Medulla oblongata (tissue), 1 donor: ENCODE data around the gene PRRG3.
"Not testable (repeated sequence)": the region's sequence is repeated elsewhere in the genome, so short reads cannot be mapped to it uniquely, and the experiment has no call there.

Experiments used
- DNase-seq: peaks from one replicate; pipeline ENCODE4 v3.0.0-alpha.2; 2015; ENCODE audit errors: extremely low spot score

Gene PRRG3

GRCh38 chrX:151694661-151695582 lies at the start of gene PRRG3:
TSS of gene PRRG3 (plus strand) at chrX:151695458. CDS start at chrX:151698815, 3,357 bp downstream.
- no peak for DNase-seq

GRCh38 chrX:151675121-151675746 lies 20.0 kb upstream of the PRRG3 start:
- no peak for DNase-seq

GRCh38 chrX:151676196-151676595 lies 19.1 kb upstream of the PRRG3 start:
- no peak for DNase-seq

- no peak for DNase-seq
Observed at GRCh38 chrX:151679798-151680402, 15.4 kb upstream of the PRRG3 start.

GRCh38 chrX:151680805-151681204 lies 14.5 kb upstream of the PRRG3 start:
- DNase-seq = peak; percentile 25

GRCh38 chrX:151687635-151688034 lies 7.6 kb upstream of the PRRG3 start:
- DNase-seq = no peak

GRCh38 chrX:151688695-151689094 lies 6.6 kb upstream of the PRRG3 start:
- no peak for DNase-seq

- no peak for DNase-seq
Observed at GRCh38 chrX:151692825-151693224, 2.4 kb upstream of the PRRG3 start.

GRCh38 chrX:151694121-151694520 lies 1.1 kb upstream of the PRRG3 start:
- no peak for DNase-seq

- no peak for DNase-seq
Observed at GRCh38 chrX:151695583-151696340, 504 bp downstream of the PRRG3 start.

- DNase-seq = not testable (repeated sequence)
Observed at GRCh38 chrX:151697082-151697481, 1.8 kb downstream of the PRRG3 start.

GRCh38 chrX:151697522-151697921 lies 2.3 kb downstream of the PRRG3 start:
- DNase-seq = no peak

- DNase-seq = no peak
Observed at GRCh38 chrX:151698485-151698884, 3.2 kb downstream of the PRRG3 start.

- DNase-seq = no peak
Observed at GRCh38 chrX:151699746-151700145, 4.5 kb downstream of the PRRG3 start.

GRCh38 chrX:151700581-151700980 lies 5.3 kb downstream of the PRRG3 start:
- DNase-seq = no peak

GRCh38 chrX:151701071-151701470 lies 5.8 kb downstream of the PRRG3 start:
- no peak for DNase-seq

GRCh38 chrX:151701531-151701930 lies 6.3 kb downstream of the PRRG3 start:
- DNase-seq = no peak

GRCh38 chrX:151702026-151702714 lies 6.9 kb downstream of the PRRG3 start:
- DNase-seq = no peak

- DNase-seq = no peak
Observed at GRCh38 chrX:151702741-151703340, 7.6 kb downstream of the PRRG3 start.

GRCh38 chrX:151703487-151703886 lies 8.2 kb downstream of the PRRG3 start:
- no peak for DNase-seq
